K562 (cell line): ENCODE results near the gene FBXO21. TPM values are rescaled to one million over a fixed set of nuclear protein-coding genes. Genes with fewer than 3 reads are reported as not detected.

Experiments used
- ATAC-seq: fragments of 200-7000 bp; cut with Tn5 transposase; 3 replicates; pipeline ENCODE4 v1.9.1; 2020; ENCODE audit warnings: moderate library complexity
- BruUV-seq: library from RNA; stranded (reverse); fragments of 400-500 nt; replicated peaks from 2 replicates; lab custom pipeline; 2021; lab: Mats Ljungman, UMichigan
- CTCF ChIA-PET: fragments of 300-600 bp; formaldehyde crosslinking; extraction: SDS; loops from one replicate; lab custom pipeline; 2021; ENCODE audit warnings: low intra/inter-chr PET ratio; lab: Yijun Ruan, JAX
- POLR2A ChIA-PET: fragments of 300-600, 350-650 bp; sonication (Branson Sonifier 250); formaldehyde crosslinking; extraction: SDS; loops from one replicate; lab custom pipeline; 2021; ENCODE audit warnings: antibody characterized with exemption, inconsistent platforms; lab: Yijun Ruan, JAX
- DNase-seq, 4 experiments: peaks; one replicate each; pipeline versions ENCODE4 v3.0.0 to v3.0.0-alpha.2; 2011 to 2018; ENCODE audit warnings: low spot score in 3 of 4, mixed read lengths in 3 of 4; ENCODE audit errors: extremely low read depth in 1 of 4
- FAIRE-seq: peaks from 2 replicates; lab custom pipeline; 2011; peaks lifted over from hg19 to GRCh38; lab: Jason Lieb, UNC
- H2AFZ ChIP-seq: 2 replicates; pipeline ENCODE4 v1.6.0; 2011; ENCODE audit warnings: low read depth, low read length, control low read depth, inconsistent platforms
- H3K27ac ChIP-seq: fragments of 200-600 bp; 3 replicates; pipeline ENCODE4 v1.8.0; 2011; ENCODE audit warnings: low read depth, mild to moderate bottlenecking, control low read depth, inconsistent platforms, low read length, moderate library complexity, mixed read lengths; ENCODE audit errors: extremely low read depth
- H3K27me3 ChIP-seq, 2 experiments: fragments of 300-600 bp in 1 of 2; 2 replicates in 1 of 2; 3 replicates in 1 of 2; pipeline versions ENCODE4 v1.6.0 to v1.8.0; 2011; ENCODE audit warnings: inconsistent platforms in 2 of 2, low read length in 2 of 2, mild to moderate bottlenecking in 1 of 2, mixed read lengths in 1 of 2, moderate library complexity in 1 of 2; ENCODE audit not compliant: control insufficient read depth in 2 of 2, insufficient read depth in 2 of 2
- H3K36me3 ChIP-seq: fragments of 300-600 bp; 3 replicates; pipeline ENCODE4 v1.8.0; 2011; ENCODE audit warnings: mild to moderate bottlenecking, low read length, inconsistent platforms; ENCODE audit not compliant: control insufficient read depth, insufficient read depth
- H3K4me1 ChIP-seq, 2 experiments: fragments of 200-600 bp in 1 of 2; replicated peaks in 1 of 2; 2 replicates in 1 of 2; 3 replicates in 1 of 2; pipeline versions ENCODE4 v1.5.1 to v1.8.0; 2011; ENCODE audit warnings: inconsistent platforms in 2 of 2, low read length in 2 of 2, mild to moderate bottlenecking in 1 of 2, mixed read lengths in 1 of 2, moderate library complexity in 1 of 2; ENCODE audit not compliant: control insufficient read depth in 2 of 2, insufficient read depth in 2 of 2
- H3K4me2 ChIP-seq: 2 replicates; pipeline ENCODE4 v1.6.1; 2011; ENCODE audit warnings: low read length, control low read depth, inconsistent platforms, mixed read lengths; ENCODE audit not compliant: insufficient read depth
- H3K4me3 ChIP-seq: fragments of 200-600 bp; sonication (generic), shearing (Covaris generic); 2 replicates; pipeline ENCODE4 v1.5.1; 2016; ENCODE audit warnings: control low read depth, inconsistent platforms
- H3K79me2 ChIP-seq: fragments of 200-600 bp; 3 replicates; pipeline ENCODE4 v1.8.0; 2011; ENCODE audit warnings: low read length, inconsistent platforms; ENCODE audit not compliant: control insufficient read depth, insufficient read depth
- H3K9ac ChIP-seq, 2 experiments: 2 replicates each; pipeline versions ENCODE4 v1.6.0 to v1.6.1; 2011; ENCODE audit warnings: low read depth in 2 of 2, low read length in 2 of 2, control low read depth in 1 of 2, inconsistent platforms in 1 of 2, mild to moderate bottlenecking in 1 of 2, mixed read lengths in 1 of 2; ENCODE audit not compliant: insufficient read depth in 1 of 2
- H3K9me1 ChIP-seq: one replicate; pipeline ENCODE4 v1.6.0; 2011; ENCODE audit warnings: inconsistent platforms, mild to moderate bottlenecking, low read length, moderate library complexity; ENCODE audit not compliant: control insufficient read depth, insufficient read depth
- H3K9me3 ChIP-seq: replicated peaks from 2 replicates; pipeline ENCODE4 v1.5.1; 2011; ENCODE audit warnings: low read depth, low read length, inconsistent platforms; ENCODE audit not compliant: control insufficient read depth, insufficient read depth
- H4K20me1 ChIP-seq: replicated peaks from 2 replicates; pipeline ENCODE4 v1.6.1; 2011; ENCODE audit warnings: low read length, inconsistent platforms, mixed read lengths; ENCODE audit not compliant: control insufficient read depth, insufficient read depth
- BRCA1 ChIP-seq, 2 experiments: fragments of 450-650 bp in 1 of 2; sonication (generic) in 1 of 2; formaldehyde crosslinking in 1 of 2; IDR thresholded peaks; 2 replicates each; pipeline versions ENCODE4 v1.5.0 to v1.6.1; 2017 to 2020; ENCODE audit warnings: mild to moderate bottlenecking in 1 of 2, missing genetic modification reagents in 1 of 2
- BRF2 ChIP-seq: IDR thresholded peaks from 3 replicates; pipeline ENCODE4 v1.6.1; 2011; ENCODE audit warnings: borderline replicate concordance, mild to moderate bottlenecking; ENCODE audit not compliant: insufficient read length, insufficient read depth
- CGGBP1 ChIP-seq: fragments of 250-450 bp; sonication (Bioruptor Pico); IDR thresholded peaks from 2 replicates; pipeline ENCODE4 v1.9.0; 2021; ENCODE audit warnings: mild to moderate bottlenecking
- FOXA3 ChIP-seq, 2 experiments: fragments of 450-650 bp in 1 of 2; sonication (generic) in 1 of 2; formaldehyde crosslinking; IDR thresholded peaks in 1 of 2; conservative IDR thresholded peaks in 1 of 2; 2 replicates each; pipeline versions ENCODE4 v1.4.0 to v1.8.0; 2020 to 2022; ENCODE audit warnings: mild to moderate bottlenecking in 2 of 2, missing genetic modification reagents in 1 of 2
- FOXK1 ChIP-seq: sonication (generic); formaldehyde crosslinking; IDR thresholded peaks from 2 replicates; pipeline ENCODE4 v1.8.0; 2022; ENCODE audit warnings: missing genetic modification reagents, mild to moderate bottlenecking, borderline replicate concordance
- HMGXB4 ChIP-seq: sonication (generic); formaldehyde crosslinking; IDR thresholded peaks from 2 replicates; pipeline ENCODE4 v1.8.1; 2023; ENCODE audit warnings: mild to moderate bottlenecking, missing genetic modification reagents
- JUND ChIP-seq, 2 experiments: IDR thresholded peaks; 2 replicates in 1 of 2; 3 replicates in 1 of 2; pipeline ENCODE4 v1.6.1; 2011; ENCODE audit warnings: borderline replicate concordance in 2 of 2, low read depth in 2 of 2, low read length in 2 of 2, improper control_type of control experiment in 1 of 2, missing biosample characterization in 1 of 2, missing genetic modification characterization in 1 of 2, missing genetic modification reagents in 1 of 2
- PHF8 ChIP-seq: fragments of 200-600 bp; sonication (generic); IDR thresholded peaks from 2 replicates; pipeline ENCODE4 v1.6.1; 2012; ENCODE audit warnings: mixed run types, mild to moderate bottlenecking, inconsistent platforms, low read length, moderate library complexity, borderline replicate concordance
- SMAD1 ChIP-seq: fragments of 150-350 bp; IDR thresholded peaks from 2 replicates; pipeline ENCODE4 v1.6.1; 2014; ENCODE audit warnings: low read length, low read depth; ENCODE audit not compliant: partially characterized antibody
- TAL1 ChIP-seq: fragments of 450-650 bp; IDR thresholded peaks from 2 replicates; pipeline ENCODE4 v1.6.1; 2016; ENCODE audit warnings: mild to moderate bottlenecking
- TEAD1 ChIP-seq, 2 experiments: fragments of 450-650 bp in 1 of 2; sonication (generic) in 1 of 2; formaldehyde crosslinking; IDR thresholded peaks; 2 replicates each; pipeline versions ENCODE4 v1.4.0 to v1.8.0; 2020 to 2022; ENCODE audit warnings: mild to moderate bottlenecking in 2 of 2, missing genetic modification reagents in 1 of 2
- TRIM24 ChIP-seq, 2 experiments: fragments of 450-650 bp; IDR thresholded peaks; 2 replicates each; pipeline ENCODE4 v1.6.1; 2016
- ZBTB12 ChIP-seq: fragments of 250-450 bp; sonication (Bioruptor Pico); IDR thresholded peaks from 2 replicates; pipeline ENCODE4 v1.4.0; 2020
- ZNF263 ChIP-seq: sonication (generic); formaldehyde crosslinking; IDR thresholded peaks from 2 replicates; pipeline ENCODE4 v1.8.0; 2022; ENCODE audit warnings: mild to moderate bottlenecking, missing genetic modification reagents, borderline replicate concordance
- ZNF644 ChIP-seq: fragments of 200-800 bp; sonication (Bioruptor generic); IDR thresholded peaks from 2 replicates; pipeline ENCODE4 v1.6.1; 2016; ENCODE audit warnings: low read depth, missing genetic modification characterization, missing compliant biosample characterization
- WGBS: fragments of 100-300 bp; shearing (Covaris generic); methylation state at CpG from one replicate; pipeline ENCODE4 v1.1.6; 2016; ENCODE audit warnings: low coverage, mixed read lengths; ENCODE audit not compliant: insufficient coverage; ENCODE audit errors: missing lambda C conversion rate; 5-methylcytosine and 5-hydroxymethylcytosine counted together
- in situ Hi-C: fragments of 300-500 bp; cut with MboI; formaldehyde crosslinking; loops from 4 replicates; pipeline ENCODE4 v1.15.0; 2018; ENCODE audit warnings: inconsistent platforms, mixed read lengths
- intact Hi-C: fragments of 100-400 bp; cut with micrococcal nuclease; formaldehyde crosslinking; loops from 2 replicates; pipeline ENCODE4 v1.14.2; 2022
- polyA plus RNA-seq, 8 experiments: library from polyadenylated mRNA; depleted of rRNA in 4 of 8; stranded (reverse) in 5 of 8; unstranded in 3 of 8; fragments of >200 nt; fragmentation: Nextera tagmentation in 2 of 8; fragmentation: Illumina TruSeq in 1 of 8; extraction: Ambion mirVana in 2 of 8; extraction: Trizol in 1 of 8; gene quantifications; 2 replicates each; pipeline versions ENCODE4 v1.2.1 to v1.2.3, GENCODE V29; 2011 to 2014; ENCODE audit warnings: inconsistent platforms in 1 of 8, missing spikeins in 1 of 8
- total RNA-seq, 7 experiments: library from RNA; depleted of rRNA in 6 of 7; stranded (reverse); fragments of >200 nt in 6 of 7; fragmentation: Illumina TruSeq in 2 of 7; extraction: Trizol in 2 of 7; gene quantifications; 2 replicates each; pipeline versions ENCODE4 v1.2.1 to v1.2.3, GENCODE V29; 2011 to 2021; ENCODE audit warnings: low replicate concordance in 1 of 7

FBXO21 gene
- total and polyA plus RNA-seq, 9 of the 15 experiments (the other 6 are each of a cell fraction or from before 2014, with no cell fraction given) = 3.0 to 50.9 (median 9.1) TPM

GRCh38 chr12:117127933-117128823 lies 62.1 kb downstream of the FBXO21 start:
- no peaks in the 10 kb centered on the region for H3K4me1 ChIP-seq
- no peak overlapping the region for H3K27ac ChIP-seq
- ATAC-seq (no peak), FAIRE-seq (no peak), DNase-seq (no peak)
- no peak overlapping the region for H3K4me2 ChIP-seq
- no peaks in the 10 kb centered on the region for H3K36me3 ChIP-seq
- WGBS = 23% methylated on average over 6 of the region's 6 CpGs
- peaks cover 33% of the 10 kb centered on the region for H3K9me3 ChIP-seq
- no peaks in the 10 kb centered on the region for H3K9me1 ChIP-seq
- H4K20me1 ChIP-seq = no peaks in the 10 kb centered on the region
- peaks cover 9 to 14% of the 10 kb centered on the region in 2 experiments; a peak in 3 of 5 replicates for H3K27me3 ChIP-seq
- intact Hi-C loops (no loop called here), in situ Hi-C loops (loop anchor here (25.0 kb wide), 1 partner anchor 1166 kb away; no protein-coding TSS in a partner anchor)
- H3K9ac ChIP-seq = no peak overlapping the region
- H2AFZ ChIP-seq = no peak overlapping the region
- no peak overlapping the region for H3K4me3 ChIP-seq
- no TSS peak for BruUV-seq
- no peaks in the 10 kb centered on the region for H3K79me2 ChIP-seq
- CTCF ChIA-PET = interaction anchor here (0.7 kb wide), 1 partner anchor 144 kb away, joined by 3 read pairs; no protein-coding TSS in a partner anchor
- POLR2A ChIA-PET = no interaction called here
- TF ChIP-seq FOXA3 (CRISPR knock-in tag; conservative IDR thresholded peaks at IDR 0.05 in 1 of 2, IDR thresholded peaks at IDR 0.05 in 1 of 2) (peak in 1 of 2 experiments; percentile 76; a peak in 2 of 4 replicates), TEAD1 (CRISPR knock-in tag; IDR thresholded peaks at IDR 0.05) (peak in 1 of 2 experiments; percentile 63; a peak in 2 of 4 replicates), ZNF644 (tag) (no peak), ZBTB12 (CRISPR knock-in tag) (0 out of 2 replicates have a peak, but pooled peaks have one; percentile 10), FOXK1 (CRISPR knock-in tag) (0 out of 2 replicates have a peak, but pooled peaks have one; percentile 46), JUND (IDR thresholded peaks at IDR 0.05; ENCODE audit: borderline replicate concordance, low read depth, low read length) (no peak), JUND (tag; IDR thresholded peaks at IDR 0.05; ENCODE audit: borderline replicate concordance, low read depth, low read length) (peak; percentile 39; the same call in 2 of the 3 replicates), CGGBP1 (CRISPR knock-in tag) (no peak), HMGXB4 (no peak), TRIM24 (IDR thresholded peaks at IDR 0.05) (peak; percentile 72 to 88), BRF2 (no peak), PHF8 (no peak), SMAD1 (no peak), TAL1 (no peak), ZNF263 (CRISPR knock-in tag) (no peak), BRCA1 (IDR thresholded peaks at IDR 0.05) (no peak), BRCA1 (CRISPR knock-in tag; IDR thresholded peaks at IDR 0.05) (no peak)
